Gastrocnemius medialis (tissue), 4 donors: ENCODE results near the gene ARMC10.
"Not testable (repeated sequence)": the region's sequence is repeated elsewhere in the genome, so short reads cannot be mapped to it uniquely, and the experiment has no call there.

ENCODE experiments used
- CTCF ChIP-seq, 5 experiments: fragments of 450-650 bp in 3 of 5; fragments of 200-600 bp in 2 of 5; sonication (generic) in 2 of 5; IDR thresholded peaks in 4 of 5; conservative IDR thresholded peaks in 1 of 5; 1 replicate in 4 of 5; 2 replicates in 1 of 5; pipeline ENCODE4 v1.5.1; 2016 to 2019; ENCODE audit warnings: antibody characterized with exemption in 5 of 5, mild to moderate bottlenecking in 3 of 5, moderate library complexity in 3 of 5
- POLR2A ChIP-seq, 2 donors: fragments of 450-650 bp; IDR thresholded peaks; one replicate each; pipeline ENCODE4 v1.6.1; 2017; ENCODE audit warnings: antibody characterized with exemption in 2 of 2, mild to moderate bottlenecking in 2 of 2, moderate library complexity in 2 of 2

GRCh38 chr7:103144754-103145153, 69.8 kb downstream of the ARMC10 start:
- TF ChIP-seq POLR2A (IDR thresholded peaks at IDR 0.05); CTCF (IDR thresholded peaks at IDR 0.05 in 4 of 5, conservative IDR thresholded peaks at IDR 0.05 in 1 of 5): not testable (repeated sequence)
